ENCODE results near the gene MTHFD2L.

DNA sequence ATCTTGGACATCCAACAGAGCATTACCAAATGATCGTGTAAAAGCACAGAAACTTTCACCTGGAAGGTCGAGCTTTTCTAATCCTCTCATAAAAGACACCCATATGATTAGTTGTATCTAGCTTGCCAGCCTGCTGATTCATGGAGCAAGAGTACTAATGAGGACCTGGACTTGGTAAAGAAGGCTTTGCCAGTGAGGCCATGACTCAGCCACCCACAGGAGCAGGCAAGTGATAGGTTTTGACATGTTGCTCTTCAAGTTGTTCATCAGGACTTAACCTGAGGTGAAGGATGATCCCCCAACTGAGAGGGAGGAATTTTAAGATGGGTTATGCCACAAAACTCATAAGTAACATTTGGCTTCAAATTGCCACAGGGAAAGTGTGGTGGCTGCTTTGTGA lies 125.7 kb downstream of the MTHFD2L start:
- TF ChIP-seq, protein P1, sequence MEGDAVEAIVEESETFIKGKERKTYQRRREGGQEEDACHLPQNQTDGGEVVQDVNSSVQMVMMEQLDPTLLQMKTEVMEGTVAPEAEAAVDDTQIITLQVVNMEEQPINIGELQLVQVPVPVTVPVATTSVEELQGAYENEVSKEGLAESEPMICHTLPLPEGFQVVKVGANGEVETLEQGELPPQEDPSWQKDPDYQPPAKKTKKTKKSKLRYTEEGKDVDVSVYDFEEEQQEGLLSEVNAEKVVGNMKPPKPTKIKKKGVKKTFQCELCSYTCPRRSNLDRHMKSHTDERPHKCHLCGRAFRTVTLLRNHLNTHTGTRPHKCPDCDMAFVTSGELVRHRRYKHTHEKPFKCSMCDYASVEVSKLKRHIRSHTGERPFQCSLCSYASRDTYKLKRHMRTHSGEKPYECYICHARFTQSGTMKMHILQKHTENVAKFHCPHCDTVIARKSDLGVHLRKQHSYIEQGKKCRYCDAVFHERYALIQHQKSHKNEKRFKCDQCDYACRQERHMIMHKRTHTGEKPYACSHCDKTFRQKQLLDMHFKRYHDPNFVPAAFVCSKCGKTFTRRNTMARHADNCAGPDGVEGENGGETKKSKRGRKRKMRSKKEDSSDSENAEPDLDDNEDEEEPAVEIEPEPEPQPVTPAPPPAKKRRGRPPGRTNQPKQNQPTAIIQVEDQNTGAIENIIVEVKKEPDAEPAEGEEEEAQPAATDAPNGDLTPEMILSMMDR (IDR thresholded peaks at IDR 0.05), result no peak
- TF ChIP-seq POLR2A (IDR thresholded peaks at IDR 0.05), result no peak
